ENCODE data around the gene ZCCHC14. TPM values are rescaled to one million over a fixed set of nuclear protein-coding genes. Genes with fewer than 3 reads are reported as not detected.
A peak's percentile ranks its signal among the peaks of the same experiment; 100 is the strongest.

ZCCHC14 gene
- total and polyA plus RNA-seq, 8 donors = 23.4 to 38.7 (median 31.4) TPM

GRCh38 chr16:87469169-87469568, 23.7 kb downstream of the ZCCHC14 start:
- Histone ChIP-seq H3K36me3 (no peaks in the 10 kb centered on the region), H3K4me1 (peaks cover 32 to 65% of the 10 kb centered on the region in 2 donors), H3K4me3 (no peak overlapping the region), H3K27ac (no peak overlapping the region), H3K27me3 (no peaks in the 10 kb centered on the region), H3K9me3 (no peaks in the 10 kb centered on the region)
- TF ChIP-seq CTCF (IDR thresholded peaks at IDR 0.05) = no peak
- DNase-seq (no peak), ATAC-seq (no peak)
- intact Hi-C loops (cut with DNase I) = no loop called here

- H3K27me3 ChIP-seq = no peaks in the 10 kb centered on the region
- no peak overlapping the region for H3K4me3 ChIP-seq
- H3K9me3 ChIP-seq = no peaks in the 10 kb centered on the region
- H3K4me1 ChIP-seq = peaks cover 38 to 71% of the 10 kb centered on the region in 2 donors
- ATAC-seq (no peak), DNase-seq (no peak)
- no peaks in the 10 kb centered on the region for H3K36me3 ChIP-seq
- intact Hi-C loops (cut with DNase I) = no loop called here
- TF ChIP-seq CTCF (IDR thresholded peaks at IDR 0.05) = no peak
- H3K27ac ChIP-seq = no peak overlapping the region
These were observed 24.3 kb downstream of the ZCCHC14 start for GRCh38 chr16:87468550-87468949.

DNA sequence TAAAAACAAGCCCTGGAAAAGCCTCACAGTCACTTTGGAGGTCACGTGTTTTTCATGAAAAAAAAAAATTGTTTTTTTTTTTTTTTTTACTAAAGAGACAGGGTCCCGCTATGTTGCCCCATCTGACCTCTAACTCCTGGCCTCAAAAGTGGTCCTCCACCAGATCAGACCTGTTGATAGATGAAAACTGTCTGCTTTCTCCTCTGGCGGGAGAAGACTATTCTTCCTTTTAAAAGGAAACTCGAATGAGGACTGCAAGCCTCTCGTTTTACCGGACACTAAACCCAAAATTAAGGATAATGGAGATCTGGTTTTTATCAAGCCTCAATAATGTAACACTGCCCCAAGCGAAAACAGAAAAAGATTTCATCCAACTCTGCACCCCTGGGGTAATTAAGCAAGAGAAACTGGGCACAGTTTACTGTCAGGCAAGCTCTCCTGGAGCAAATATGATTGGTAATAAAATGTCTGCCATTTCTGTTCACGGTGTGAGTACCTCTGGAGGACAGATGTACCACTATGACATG, 25.8 kb downstream of the ZCCHC14 start:
- H3K4me3 ChIP-seq = no peak overlapping the region
- intact Hi-C loops (cut with DNase I) = no loop called here
- no peak for TF ChIP-seq CTCF (IDR thresholded peaks at IDR 0.05)
- no peak overlapping the region for H3K27ac ChIP-seq
- ATAC-seq = no peak
- no peak for DNase-seq
- H3K27me3 ChIP-seq = no peaks in the 10 kb centered on the region
- H3K9me3 ChIP-seq = no peaks in the 10 kb centered on the region
- H3K4me1 ChIP-seq = peaks cover 42 to 78% of the 10 kb centered on the region in 2 donors
- H3K36me3 ChIP-seq = no peaks in the 10 kb centered on the region

GRCh38 chr16:87465879-87466278, 26.9 kb downstream of the ZCCHC14 start:
- no peaks in the 10 kb centered on the region for H3K36me3 ChIP-seq
- DNase-seq (no peak), ATAC-seq (no peak)
- peak overlapping the region; percentile 94 to 95 for H3K27ac ChIP-seq
- intact Hi-C loops (cut with DNase I) = no loop called here
- H3K9me3 ChIP-seq = no peaks in the 10 kb centered on the region
- H3K4me3 ChIP-seq = no peak overlapping the region
- peaks cover 43 to 78% of the 10 kb centered on the region in 2 donors for H3K4me1 ChIP-seq
- no peak for TF ChIP-seq CTCF (IDR thresholded peaks at IDR 0.05)
- no peaks in the 10 kb centered on the region for H3K27me3 ChIP-seq

DNA sequence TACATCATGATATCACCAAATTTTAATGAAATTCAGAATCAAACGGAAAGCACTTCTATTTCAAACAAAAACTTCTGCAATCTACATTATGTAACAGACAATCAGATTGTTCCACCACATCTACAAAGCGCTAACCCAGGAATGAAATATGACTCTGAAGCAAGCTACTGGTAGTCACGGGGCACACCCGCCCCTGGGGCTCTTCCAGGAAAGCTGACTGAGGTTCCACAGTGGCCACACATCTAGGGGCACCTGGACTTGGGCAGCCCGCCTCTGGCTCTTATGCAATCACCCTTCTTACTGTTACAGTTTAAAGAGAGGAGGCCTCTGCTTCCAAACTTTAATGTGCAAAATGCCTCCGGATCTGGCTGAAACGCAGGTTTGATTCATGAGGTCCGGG, 27.5 kb downstream of the ZCCHC14 start:
- no peak for TF ChIP-seq CTCF (IDR thresholded peaks at IDR 0.05)
- peak overlapping the region; percentile 94 to 95 for H3K27ac ChIP-seq
- no peaks in the 10 kb centered on the region for H3K9me3 ChIP-seq
- peaks cover 47 to 73% of the 10 kb centered on the region in 2 donors for H3K4me1 ChIP-seq
- peak overlapping the region in 1 of 2 donors; percentile 3 for H3K4me3 ChIP-seq
- intact Hi-C loops (cut with DNase I) = no loop called here
- ATAC-seq (peak; percentile 78), DNase-seq (peak; percentile 35 to 91 (median 74))
- no peaks in the 10 kb centered on the region for H3K27me3 ChIP-seq
- H3K36me3 ChIP-seq = no peaks in the 10 kb centered on the region
